ENCODE results near the gene DDI2.

DNA sequence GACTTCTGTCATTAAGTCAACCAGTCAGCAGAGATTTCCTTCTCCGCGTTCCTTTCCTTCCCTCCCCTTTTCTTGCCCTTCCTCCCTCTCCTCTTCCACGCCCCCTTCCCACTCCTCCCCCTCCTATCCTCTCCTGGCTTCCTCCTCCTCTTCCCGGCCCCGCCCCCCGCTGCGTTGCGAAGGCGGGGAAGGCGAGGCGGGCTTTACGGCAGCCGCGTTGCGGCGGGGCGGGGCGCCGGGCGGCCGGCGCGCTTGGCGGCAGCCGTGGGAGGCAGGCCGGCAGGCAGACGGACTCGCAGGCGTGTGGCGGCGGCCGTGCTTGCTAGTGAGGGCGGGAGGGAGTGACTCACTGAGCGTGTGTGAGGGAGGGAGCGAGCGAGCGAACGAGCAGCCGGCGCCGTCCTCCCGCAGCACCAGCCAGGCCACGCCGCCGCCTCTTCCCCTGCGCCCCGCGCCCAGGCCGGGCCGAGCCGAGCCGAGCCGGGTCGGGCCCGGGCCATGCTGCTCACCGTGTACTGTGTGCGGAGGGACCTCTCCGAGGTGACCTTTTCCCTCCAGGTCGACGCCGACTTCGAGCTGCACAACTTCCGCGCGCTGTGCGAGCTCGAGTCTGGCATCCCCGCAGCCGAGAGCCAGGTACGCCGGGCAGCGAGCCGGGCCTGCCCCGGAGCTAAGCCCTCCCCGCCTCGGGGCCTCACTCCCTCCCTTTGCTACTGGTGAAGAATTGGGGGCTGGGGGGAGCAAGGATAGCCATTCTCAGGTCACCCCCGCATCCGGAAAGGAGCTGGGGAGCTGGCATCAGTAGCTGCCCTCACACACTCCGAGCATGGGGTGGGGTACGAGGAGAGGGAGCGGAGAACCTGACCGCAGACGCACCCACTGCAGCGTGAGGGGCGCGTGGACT lies at the start of gene DDI2:
- TF ChIP-seq, protein P1, sequence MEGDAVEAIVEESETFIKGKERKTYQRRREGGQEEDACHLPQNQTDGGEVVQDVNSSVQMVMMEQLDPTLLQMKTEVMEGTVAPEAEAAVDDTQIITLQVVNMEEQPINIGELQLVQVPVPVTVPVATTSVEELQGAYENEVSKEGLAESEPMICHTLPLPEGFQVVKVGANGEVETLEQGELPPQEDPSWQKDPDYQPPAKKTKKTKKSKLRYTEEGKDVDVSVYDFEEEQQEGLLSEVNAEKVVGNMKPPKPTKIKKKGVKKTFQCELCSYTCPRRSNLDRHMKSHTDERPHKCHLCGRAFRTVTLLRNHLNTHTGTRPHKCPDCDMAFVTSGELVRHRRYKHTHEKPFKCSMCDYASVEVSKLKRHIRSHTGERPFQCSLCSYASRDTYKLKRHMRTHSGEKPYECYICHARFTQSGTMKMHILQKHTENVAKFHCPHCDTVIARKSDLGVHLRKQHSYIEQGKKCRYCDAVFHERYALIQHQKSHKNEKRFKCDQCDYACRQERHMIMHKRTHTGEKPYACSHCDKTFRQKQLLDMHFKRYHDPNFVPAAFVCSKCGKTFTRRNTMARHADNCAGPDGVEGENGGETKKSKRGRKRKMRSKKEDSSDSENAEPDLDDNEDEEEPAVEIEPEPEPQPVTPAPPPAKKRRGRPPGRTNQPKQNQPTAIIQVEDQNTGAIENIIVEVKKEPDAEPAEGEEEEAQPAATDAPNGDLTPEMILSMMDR (IDR thresholded peaks at IDR 0.05): no peak
- peak; percentile 78 to 98 (median 88) for TF ChIP-seq POLR2A (IDR thresholded peaks at IDR 0.05)

Data from body of pancreas (tissue), 4 donors.